TTC549 (cell line): ENCODE measurements around the gene AFF1.

Experiments used
- FAIRE-seq: peaks from 2 replicates; lab custom pipeline; 2012; peaks lifted over from hg19 to GRCh38; lab: Jason Lieb, UNC

Gene AFF1

GRCh38 chr4:86924811-86925210 is 10.0 kb upstream of the AFF1 start:
- no peak for FAIRE-seq

- no peak for FAIRE-seq
These were observed 8.2 kb upstream of the AFF1 start for GRCh38 chr4:86926435-86927086.

GRCh38 chr4:86927843-86928395 is 6.9 kb upstream of the AFF1 start:
- FAIRE-seq: no peak

GRCh38 chr4:86928400-86929255 is 6.2 kb upstream of the AFF1 start:
- no peak for FAIRE-seq

GRCh38 chr4:86934147-86934770 is 552 bp upstream of the AFF1 start:
- FAIRE-seq: no peak

GRCh38 chr4:86935566-86935852 is 698 bp downstream of the AFF1 start:
- no peak for FAIRE-seq

GRCh38 chr4:86935853-86936733 is 1.3 kb downstream of the AFF1 start:
- FAIRE-seq: no peak

GRCh38 chr4:86938771-86939520 is 4.1 kb downstream of the AFF1 start:
- no peak for FAIRE-seq

GRCh38 chr4:86939729-86940575 is 5.1 kb downstream of the AFF1 start:
- no peak for FAIRE-seq

GRCh38 chr4:86940920-86941460 is 6.2 kb downstream of the AFF1 start:
- no peak for FAIRE-seq

- no peak for FAIRE-seq
These were observed 7.4 kb downstream of the AFF1 start for GRCh38 chr4:86942185-86942666.

GRCh38 chr4:86944964-86945781 is 10.4 kb downstream of the AFF1 start:
- no peak for FAIRE-seq

- FAIRE-seq: no peak
These were observed 12.2 kb downstream of the AFF1 start for GRCh38 chr4:86946868-86947500.

- FAIRE-seq: no peak
These were observed 12.8 kb downstream of the AFF1 start for GRCh38 chr4:86947501-86948120.

- no peak for FAIRE-seq
These were observed 13.5 kb downstream of the AFF1 start for GRCh38 chr4:86948276-86948675.

- FAIRE-seq: no peak
These were observed 16.2 kb downstream of the AFF1 start for GRCh38 chr4:86950831-86951525.

- no peak for FAIRE-seq
These were observed 21.2 kb downstream of the AFF1 start for GRCh38 chr4:86955888-86956451.
